RWPE2 (cell line): ENCODE measurements around the gene TCN1.
"Not testable (repeated sequence)": the region's sequence is repeated elsewhere in the genome, so short reads cannot be mapped to it uniquely, and the experiment has no call there.

Source experiments
- ATAC-seq: fragments of 200-7000 bp; cut with Tn5 transposase; 3 replicates; pipeline ENCODE4 v1.9.1; 2021; ENCODE audit warnings: low read depth
- DNase-seq: peaks from one replicate; pipeline ENCODE4 v3.0.0-alpha.2; 2020; ENCODE audit warnings: low spot score
- H3K27ac ChIP-seq: fragments of 450-650 bp; 2 replicates; pipeline ENCODE4 v1.5.1; 2017; ENCODE audit warnings: mild to moderate bottlenecking; ENCODE audit not compliant: poor library complexity, severe bottlenecking
- H3K27me3 ChIP-seq: fragments of 250-450 bp; sonication (Bioruptor Pico); 2 replicates; pipeline ENCODE4 v1.5.1; 2021; ENCODE audit warnings: mild to moderate bottlenecking, moderate library complexity; ENCODE audit not compliant: insufficient read depth, poor library complexity, severe bottlenecking
- H3K36me3 ChIP-seq: fragments of 250-450 bp; sonication (Bioruptor Pico); 2 replicates; pipeline ENCODE4 v1.5.1; 2020; ENCODE audit warnings: low read depth, mild to moderate bottlenecking, moderate library complexity
- H3K4me1 ChIP-seq: fragments of 250-450 bp; sonication (Bioruptor Pico); 2 replicates; pipeline ENCODE4 v1.5.1; 2021; ENCODE audit warnings: mild to moderate bottlenecking, moderate library complexity; ENCODE audit not compliant: insufficient read depth, poor library complexity, severe bottlenecking
- H3K4me3 ChIP-seq: fragments of 250-450 bp; sonication (Bioruptor Pico); 2 replicates; pipeline ENCODE4 v1.5.1; 2021; ENCODE audit warnings: mild to moderate bottlenecking, moderate library complexity; ENCODE audit not compliant: severe bottlenecking
- H3K9me3 ChIP-seq: fragments of 250-450 bp; sonication (Bioruptor Pico); 2 replicates; pipeline ENCODE4 v1.5.1; 2021; ENCODE audit warnings: mild to moderate bottlenecking, moderate library complexity; ENCODE audit not compliant: severe bottlenecking
- TF ChIP-seq, protein P1 (sequence below): fragments of 450-650 bp; IDR thresholded peaks from one replicate; pipeline ENCODE4 v1.5.1; 2017; ENCODE audit warnings: mild to moderate bottlenecking, moderate library complexity; ENCODE audit not compliant: poor library complexity, severe bottlenecking

TCN1 gene

GRCh38 chr11:59859673-59860072 lies 6.6 kb downstream of the TCN1 start:
- ATAC-seq (no peak), DNase-seq (no peak)

DNA sequence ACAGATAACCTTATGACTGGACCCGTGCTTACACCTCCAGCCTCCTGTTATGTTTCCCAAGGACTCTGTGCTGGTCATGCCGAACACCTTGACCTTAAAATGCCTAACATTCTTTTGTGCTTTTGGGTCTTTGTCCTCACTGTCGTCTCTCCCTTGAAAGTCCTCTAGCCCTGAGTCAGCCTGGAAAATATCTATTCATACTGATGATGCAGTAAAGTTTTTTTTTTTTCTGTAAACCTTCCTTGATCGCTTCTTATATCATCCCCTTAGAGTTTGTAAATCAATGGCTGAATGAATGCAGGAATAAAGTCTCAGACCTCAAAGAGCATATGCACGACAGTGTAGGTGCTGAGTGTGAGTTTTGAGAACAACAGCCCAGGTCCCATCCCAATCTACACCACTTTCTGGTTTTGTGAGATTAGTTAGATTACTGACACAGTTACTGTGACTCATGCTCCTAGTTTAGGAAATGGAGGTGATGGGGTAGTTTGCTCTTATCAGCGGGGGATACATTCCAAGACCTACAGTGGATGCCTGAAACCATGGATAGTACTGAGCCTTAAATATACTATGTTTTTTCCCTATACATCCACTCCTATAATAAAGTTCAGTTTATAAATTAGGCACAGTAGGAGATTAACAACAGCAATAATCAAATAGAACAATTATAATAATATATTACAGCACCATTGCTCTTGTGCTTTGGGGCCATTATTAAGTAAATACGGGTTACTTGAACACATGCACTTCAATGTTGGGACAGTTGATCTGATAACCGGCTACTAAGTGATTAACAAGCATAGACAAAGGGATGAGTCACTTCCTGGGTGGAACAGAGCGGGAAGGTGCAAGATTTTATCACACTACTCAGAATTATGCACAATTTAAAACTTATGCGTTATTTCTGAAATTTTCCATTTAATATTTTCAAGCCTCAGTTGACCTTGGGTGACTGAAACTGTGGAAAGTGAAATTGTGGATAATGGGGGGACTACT lies 8.6 kb downstream of the TCN1 start:
- H3K9me3 ChIP-seq: no peaks in the 10 kb centered on the region
- H3K4me1 ChIP-seq: peaks cover 15% of the 10 kb centered on the region
- no peaks in the 10 kb centered on the region for H3K36me3 ChIP-seq
- H3K4me3 ChIP-seq: no peak overlapping the region
- H3K27me3 ChIP-seq: no peaks in the 10 kb centered on the region
- TF ChIP-seq, protein P1, sequence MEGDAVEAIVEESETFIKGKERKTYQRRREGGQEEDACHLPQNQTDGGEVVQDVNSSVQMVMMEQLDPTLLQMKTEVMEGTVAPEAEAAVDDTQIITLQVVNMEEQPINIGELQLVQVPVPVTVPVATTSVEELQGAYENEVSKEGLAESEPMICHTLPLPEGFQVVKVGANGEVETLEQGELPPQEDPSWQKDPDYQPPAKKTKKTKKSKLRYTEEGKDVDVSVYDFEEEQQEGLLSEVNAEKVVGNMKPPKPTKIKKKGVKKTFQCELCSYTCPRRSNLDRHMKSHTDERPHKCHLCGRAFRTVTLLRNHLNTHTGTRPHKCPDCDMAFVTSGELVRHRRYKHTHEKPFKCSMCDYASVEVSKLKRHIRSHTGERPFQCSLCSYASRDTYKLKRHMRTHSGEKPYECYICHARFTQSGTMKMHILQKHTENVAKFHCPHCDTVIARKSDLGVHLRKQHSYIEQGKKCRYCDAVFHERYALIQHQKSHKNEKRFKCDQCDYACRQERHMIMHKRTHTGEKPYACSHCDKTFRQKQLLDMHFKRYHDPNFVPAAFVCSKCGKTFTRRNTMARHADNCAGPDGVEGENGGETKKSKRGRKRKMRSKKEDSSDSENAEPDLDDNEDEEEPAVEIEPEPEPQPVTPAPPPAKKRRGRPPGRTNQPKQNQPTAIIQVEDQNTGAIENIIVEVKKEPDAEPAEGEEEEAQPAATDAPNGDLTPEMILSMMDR: no peak
- no peak for DNase-seq
- peak overlapping the region; percentile 8 for H3K27ac ChIP-seq
- ATAC-seq: peak; percentile 87

More at GRCh38 chr11:59859673-59860072, 6.6 kb downstream of the TCN1 start:
- Histone ChIP-seq H3K36me3 (no peaks in the 10 kb centered on the region), H3K4me1 (peaks cover 17% of the 10 kb centered on the region), H3K27ac (no peak overlapping the region), H3K27me3 (no peaks in the 10 kb centered on the region), H3K9me3 (no peaks in the 10 kb centered on the region), H3K4me3 (no peak overlapping the region)
- TF ChIP-seq, protein P1: no peak

DNA sequence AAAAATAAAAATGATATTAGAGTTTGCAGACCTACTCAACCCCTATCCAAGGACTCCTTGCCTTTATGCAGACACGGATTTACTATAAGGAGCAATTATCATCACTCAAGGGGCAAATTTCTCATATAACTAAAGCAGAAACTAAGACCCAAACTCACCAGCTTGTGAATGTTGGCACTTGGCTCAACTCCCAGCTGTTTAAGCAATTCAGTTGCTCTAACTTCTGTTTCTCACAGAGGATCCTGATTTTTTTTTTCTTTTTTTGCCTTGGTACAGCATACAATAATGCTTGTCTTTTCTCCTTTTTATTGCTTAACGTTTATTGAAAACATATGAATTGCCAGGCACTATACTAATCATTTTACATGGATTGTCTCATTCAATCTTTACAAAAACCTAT lies 11.4 kb downstream of the TCN1 start:
- H3K27me3 ChIP-seq: no peaks in the 10 kb centered on the region
- no peaks in the 10 kb centered on the region for H3K9me3 ChIP-seq
- no peaks in the 10 kb centered on the region for H3K36me3 ChIP-seq
- no peak for ATAC-seq
- peaks cover 15% of the 10 kb centered on the region for H3K4me1 ChIP-seq
- no peak for DNase-seq
- no peak overlapping the region for H3K27ac ChIP-seq
- no peak overlapping the region for H3K4me3 ChIP-seq
- TF ChIP-seq, protein P1: no peak

DNA sequence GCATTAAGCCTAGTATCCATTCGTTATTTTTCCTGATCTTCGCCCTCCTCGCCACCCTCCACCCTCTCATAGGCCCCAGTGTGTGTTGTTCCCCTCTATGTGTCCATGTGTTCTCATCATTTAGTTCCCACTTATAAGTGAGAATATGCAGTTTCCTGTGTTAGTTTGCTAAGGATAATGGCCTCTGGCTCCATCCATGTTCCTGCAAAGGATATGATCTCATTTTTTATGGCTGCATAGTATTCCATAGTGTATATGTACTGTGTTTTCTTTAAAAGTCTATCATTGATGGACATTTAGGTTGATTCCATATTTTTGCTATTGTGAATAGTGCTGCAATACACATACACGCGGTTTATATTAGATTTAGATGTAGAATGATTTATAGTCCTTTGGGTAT lies 14.9 kb downstream of the TCN1 start:
- DNase-seq: not testable (repeated sequence)

GRCh38 chr11:59849551-59849950 lies 16.7 kb downstream of the TCN1 start:
- not testable (repeated sequence) for H3K36me3 ChIP-seq, DNase-seq, H3K4me3 ChIP-seq, H3K9me3 ChIP-seq, ATAC-seq, H3K4me1 ChIP-seq, H3K27ac ChIP-seq, H3K27me3 ChIP-seq

More for the DNA sequence above, 14.9 kb downstream of the TCN1 start:
- not testable (repeated sequence) for ATAC-seq, H3K27ac ChIP-seq, H3K4me3 ChIP-seq, H3K27me3 ChIP-seq, H3K36me3 ChIP-seq, H3K9me3 ChIP-seq, H3K4me1 ChIP-seq

DNA sequence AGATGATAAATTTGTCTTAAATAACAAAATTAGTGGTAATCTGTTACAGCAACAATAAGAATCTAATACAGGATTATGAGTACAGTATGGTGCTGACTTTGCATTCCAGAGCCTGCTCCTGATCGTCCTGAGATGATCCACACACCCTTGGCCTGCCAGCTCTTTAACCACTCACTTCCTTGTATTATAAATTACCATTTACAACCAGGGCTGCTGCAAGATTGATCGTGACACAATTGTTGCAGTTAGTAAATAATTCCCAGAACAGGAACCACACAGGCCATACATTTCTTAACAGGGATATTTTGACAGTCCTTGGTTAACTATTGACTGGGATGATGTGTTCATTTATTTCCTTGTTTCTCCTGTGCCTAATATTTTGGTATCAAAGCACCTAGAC lies 17.2 kb downstream of the TCN1 start:
- no peaks in the 10 kb centered on the region for H3K27me3 ChIP-seq
- H3K9me3 ChIP-seq: no peaks in the 10 kb centered on the region
- TF ChIP-seq, protein P1: no peak
- no peak for ATAC-seq
- H3K4me1 ChIP-seq: no peaks in the 10 kb centered on the region
- no peak overlapping the region for H3K27ac ChIP-seq
- H3K4me3 ChIP-seq: no peak overlapping the region
- no peak for DNase-seq
- H3K36me3 ChIP-seq: no peaks in the 10 kb centered on the region

GRCh38 chr11:59848439-59848838 lies 17.8 kb downstream of the TCN1 start:
- not testable (repeated sequence) for H3K4me3 ChIP-seq, H3K9me3 ChIP-seq, ATAC-seq, H3K27ac ChIP-seq, H3K27me3 ChIP-seq, DNase-seq, H3K4me1 ChIP-seq, H3K36me3 ChIP-seq
